HL-60 (cell line): Measurements from ENCODE around the gene NPR1.
"Not testable (repeated sequence)": the region's sequence is repeated elsewhere in the genome, so short reads cannot be mapped to it uniquely, and the experiment has no call there.

Experiments used
- DNase-seq, 2 experiments: peaks; one replicate each; pipeline ENCODE4 v3.0.0-alpha.2; 2010 to 2020; ENCODE audit warnings: low read depth in 1 of 2, low spot score in 1 of 2
- H3K27ac ChIP-seq: fragments of 250-450 bp; sonication (Bioruptor Pico); replicated peaks from 2 replicates; pipeline ENCODE4 v1.5.1; 2020; ENCODE audit warnings: mild to moderate bottlenecking, moderate library complexity
- H3K27me3 ChIP-seq: fragments of 250-450 bp; sonication (Bioruptor Pico); 2 replicates; pipeline ENCODE4 v1.5.1; 2021; ENCODE audit warnings: mild to moderate bottlenecking, moderate library complexity; ENCODE audit not compliant: insufficient read depth, poor library complexity, severe bottlenecking
- H3K4me3 ChIP-seq: replicated peaks from 2 replicates; pipeline ENCODE4 v1.5.1; 2011; ENCODE audit warnings: mild to moderate bottlenecking, control low read depth, low read length; ENCODE audit not compliant: insufficient read depth
- GABPA ChIP-seq: IDR thresholded peaks from 2 replicates; pipeline ENCODE4 v1.6.1; 2012; ENCODE audit warnings: low read depth
- POLR2AphosphoS5 ChIP-seq: IDR thresholded peaks from 2 replicates; pipeline ENCODE4 v1.6.1; 2012; ENCODE audit warnings: low read depth
- SPI1 ChIP-seq: IDR thresholded peaks from 2 replicates; pipeline ENCODE4 v1.6.1; 2012; ENCODE audit warnings: low read depth, mild to moderate bottlenecking, borderline replicate concordance
- TF ChIP-seq, protein P1 (sequence below): IDR thresholded peaks from 2 replicates; pipeline ENCODE4 v1.6.1; 2012; ENCODE audit warnings: low read depth; ENCODE audit not compliant: insufficient replicate concordance
- TF ChIP-seq, protein P2 (sequence below): IDR thresholded peaks from one replicate; pipeline ENCODE4 v1.5.1; 2011; ENCODE audit warnings: low read length, control low read depth, inconsistent platforms; ENCODE audit not compliant: insufficient read depth

The NPR1 gene

DNA sequence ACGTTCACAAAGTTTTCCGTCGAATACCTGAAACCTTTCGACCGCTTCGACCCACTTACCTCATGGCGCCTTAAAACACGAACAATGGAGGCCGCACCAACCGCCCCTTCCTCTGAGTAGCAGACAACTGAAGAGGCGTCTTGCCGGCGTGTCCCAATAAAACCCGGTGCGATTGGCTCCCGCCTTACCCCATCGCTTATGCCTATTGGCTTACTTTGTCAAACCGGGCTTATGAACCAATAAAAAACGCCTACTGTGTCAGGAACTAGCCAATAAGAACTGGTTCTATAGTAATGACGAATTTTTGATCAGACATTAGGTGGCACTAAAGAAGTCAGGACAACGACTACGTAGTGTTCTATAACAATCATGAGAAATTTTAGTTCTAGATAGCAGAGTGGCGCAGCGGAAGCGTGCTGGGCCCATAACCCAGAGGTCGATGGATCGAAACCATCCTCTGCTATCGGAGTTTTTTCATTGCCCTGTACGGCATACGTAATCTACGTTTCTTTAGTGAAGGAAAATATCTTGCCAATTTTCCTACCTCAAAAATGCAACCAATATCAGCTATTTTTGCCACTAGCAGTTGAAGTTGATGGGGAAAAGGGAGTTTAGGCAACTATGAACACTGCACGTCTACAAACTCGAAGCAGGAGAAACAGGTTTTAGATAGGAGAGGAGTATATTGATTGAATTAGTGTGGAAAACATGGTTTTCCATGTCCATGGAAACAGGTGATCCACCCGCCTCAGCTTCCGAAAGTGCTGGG is 7.4 kb upstream of the NPR1 start, which contains the start of gene ILF2:
ILF2 (minus strand) TSS at position 135 of the 769 bp plus-strand sequence; CDS start at position 64, 71 bp downstream.
- TF ChIP-seq, protein P1, sequence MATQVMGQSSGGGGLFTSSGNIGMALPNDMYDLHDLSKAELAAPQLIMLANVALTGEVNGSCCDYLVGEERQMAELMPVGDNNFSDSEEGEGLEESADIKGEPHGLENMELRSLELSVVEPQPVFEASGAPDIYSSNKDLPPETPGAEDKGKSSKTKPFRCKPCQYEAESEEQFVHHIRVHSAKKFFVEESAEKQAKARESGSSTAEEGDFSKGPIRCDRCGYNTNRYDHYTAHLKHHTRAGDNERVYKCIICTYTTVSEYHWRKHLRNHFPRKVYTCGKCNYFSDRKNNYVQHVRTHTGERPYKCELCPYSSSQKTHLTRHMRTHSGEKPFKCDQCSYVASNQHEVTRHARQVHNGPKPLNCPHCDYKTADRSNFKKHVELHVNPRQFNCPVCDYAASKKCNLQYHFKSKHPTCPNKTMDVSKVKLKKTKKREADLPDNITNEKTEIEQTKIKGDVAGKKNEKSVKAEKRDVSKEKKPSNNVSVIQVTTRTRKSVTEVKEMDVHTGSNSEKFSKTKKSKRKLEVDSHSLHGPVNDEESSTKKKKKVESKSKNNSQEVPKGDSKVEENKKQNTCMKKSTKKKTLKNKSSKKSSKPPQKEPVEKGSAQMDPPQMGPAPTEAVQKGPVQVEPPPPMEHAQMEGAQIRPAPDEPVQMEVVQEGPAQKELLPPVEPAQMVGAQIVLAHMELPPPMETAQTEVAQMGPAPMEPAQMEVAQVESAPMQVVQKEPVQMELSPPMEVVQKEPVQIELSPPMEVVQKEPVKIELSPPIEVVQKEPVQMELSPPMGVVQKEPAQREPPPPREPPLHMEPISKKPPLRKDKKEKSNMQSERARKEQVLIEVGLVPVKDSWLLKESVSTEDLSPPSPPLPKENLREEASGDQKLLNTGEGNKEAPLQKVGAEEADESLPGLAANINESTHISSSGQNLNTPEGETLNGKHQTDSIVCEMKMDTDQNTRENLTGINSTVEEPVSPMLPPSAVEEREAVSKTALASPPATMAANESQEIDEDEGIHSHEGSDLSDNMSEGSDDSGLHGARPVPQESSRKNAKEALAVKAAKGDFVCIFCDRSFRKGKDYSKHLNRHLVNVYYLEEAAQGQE: peak; percentile 68
- TF ChIP-seq GABPA (no peak), SPI1 (no peak), POLR2AphosphoS5 (peak; percentile 90)
- TF ChIP-seq, protein P2, sequence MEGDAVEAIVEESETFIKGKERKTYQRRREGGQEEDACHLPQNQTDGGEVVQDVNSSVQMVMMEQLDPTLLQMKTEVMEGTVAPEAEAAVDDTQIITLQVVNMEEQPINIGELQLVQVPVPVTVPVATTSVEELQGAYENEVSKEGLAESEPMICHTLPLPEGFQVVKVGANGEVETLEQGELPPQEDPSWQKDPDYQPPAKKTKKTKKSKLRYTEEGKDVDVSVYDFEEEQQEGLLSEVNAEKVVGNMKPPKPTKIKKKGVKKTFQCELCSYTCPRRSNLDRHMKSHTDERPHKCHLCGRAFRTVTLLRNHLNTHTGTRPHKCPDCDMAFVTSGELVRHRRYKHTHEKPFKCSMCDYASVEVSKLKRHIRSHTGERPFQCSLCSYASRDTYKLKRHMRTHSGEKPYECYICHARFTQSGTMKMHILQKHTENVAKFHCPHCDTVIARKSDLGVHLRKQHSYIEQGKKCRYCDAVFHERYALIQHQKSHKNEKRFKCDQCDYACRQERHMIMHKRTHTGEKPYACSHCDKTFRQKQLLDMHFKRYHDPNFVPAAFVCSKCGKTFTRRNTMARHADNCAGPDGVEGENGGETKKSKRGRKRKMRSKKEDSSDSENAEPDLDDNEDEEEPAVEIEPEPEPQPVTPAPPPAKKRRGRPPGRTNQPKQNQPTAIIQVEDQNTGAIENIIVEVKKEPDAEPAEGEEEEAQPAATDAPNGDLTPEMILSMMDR: no peak
- H3K4me3 ChIP-seq: peak within 1 kb of the TSS; percentile 97
- no peaks in the 10 kb centered on the region for H3K27me3 ChIP-seq
- H3K27ac ChIP-seq: peak within 1 kb of the TSS; percentile 88
- DNase-seq: peak; percentile 99 to 100

DNA sequence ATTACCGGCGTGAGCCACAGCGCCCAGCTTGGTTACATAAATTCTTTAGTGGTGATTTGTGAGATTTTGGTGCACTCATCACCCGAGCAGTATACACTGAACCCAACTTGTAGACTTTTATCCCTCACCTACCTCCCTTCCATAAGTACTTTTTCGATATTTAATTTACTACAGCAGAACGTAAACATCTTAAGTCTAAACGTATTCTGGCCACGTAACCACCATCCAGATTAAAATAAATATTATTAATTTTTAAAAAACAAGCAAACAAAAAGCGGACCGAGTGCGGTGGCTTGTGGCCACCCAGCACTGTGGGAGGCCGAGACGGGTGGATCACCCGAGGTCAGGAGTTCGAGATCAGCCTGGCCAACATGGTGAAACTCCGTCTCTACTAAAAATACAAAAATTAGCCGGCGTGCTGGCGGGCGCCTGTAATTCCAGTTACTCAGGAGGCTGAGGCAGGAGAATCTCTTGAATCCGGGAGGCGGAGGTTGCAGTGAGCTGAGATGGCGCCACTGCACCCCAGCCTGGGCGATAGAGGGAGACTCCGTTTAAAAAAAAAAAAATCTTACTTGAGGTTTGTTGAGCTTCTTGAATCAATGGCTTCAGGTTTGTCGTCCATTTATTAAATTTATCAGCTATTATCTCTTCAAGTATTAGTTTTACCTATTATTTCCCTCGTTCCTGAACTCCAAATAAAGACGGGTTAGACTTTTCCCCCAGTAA is 6.7 kb upstream of the NPR1 start:
- peak overlapping the region; percentile 70 for H3K4me3 ChIP-seq
- H3K27ac ChIP-seq: peak overlapping the region; percentile 49
- H3K27me3 ChIP-seq: not testable (repeated sequence)
- DNase-seq: peak in 1 of 2 experiments; percentile 77

DNA sequence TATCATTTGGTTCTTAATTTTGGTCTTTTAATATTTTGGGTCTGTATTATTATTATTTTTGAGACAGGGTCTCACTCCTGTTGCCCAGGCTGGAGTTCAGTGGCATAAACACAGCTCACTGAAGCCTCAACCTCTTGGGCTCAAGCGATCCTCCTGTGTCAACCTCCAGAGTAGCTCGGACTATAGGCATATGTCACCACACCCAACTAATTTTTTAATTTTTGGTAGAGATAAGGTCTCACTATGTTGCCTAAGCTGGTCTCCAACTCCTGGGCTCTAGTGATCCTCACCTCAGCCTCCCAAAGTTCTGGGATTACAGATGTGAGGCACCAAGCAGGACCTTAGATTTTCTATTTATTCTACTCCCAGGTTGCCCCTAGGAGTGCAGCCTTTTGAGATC is 5.0 kb upstream of the NPR1 start:
- peaks cover 5% of the 10 kb centered on the region for H3K27me3 ChIP-seq
- no peak overlapping the region for H3K4me3 ChIP-seq
- H3K27ac ChIP-seq: no peak overlapping the region
- no peak for DNase-seq
- TF ChIP-seq GABPA: no peak
- TF ChIP-seq, protein P2: no peak
- no peak for TF ChIP-seq SPI1
- TF ChIP-seq, protein P1: no peak
- no peak for TF ChIP-seq POLR2AphosphoS5

DNA sequence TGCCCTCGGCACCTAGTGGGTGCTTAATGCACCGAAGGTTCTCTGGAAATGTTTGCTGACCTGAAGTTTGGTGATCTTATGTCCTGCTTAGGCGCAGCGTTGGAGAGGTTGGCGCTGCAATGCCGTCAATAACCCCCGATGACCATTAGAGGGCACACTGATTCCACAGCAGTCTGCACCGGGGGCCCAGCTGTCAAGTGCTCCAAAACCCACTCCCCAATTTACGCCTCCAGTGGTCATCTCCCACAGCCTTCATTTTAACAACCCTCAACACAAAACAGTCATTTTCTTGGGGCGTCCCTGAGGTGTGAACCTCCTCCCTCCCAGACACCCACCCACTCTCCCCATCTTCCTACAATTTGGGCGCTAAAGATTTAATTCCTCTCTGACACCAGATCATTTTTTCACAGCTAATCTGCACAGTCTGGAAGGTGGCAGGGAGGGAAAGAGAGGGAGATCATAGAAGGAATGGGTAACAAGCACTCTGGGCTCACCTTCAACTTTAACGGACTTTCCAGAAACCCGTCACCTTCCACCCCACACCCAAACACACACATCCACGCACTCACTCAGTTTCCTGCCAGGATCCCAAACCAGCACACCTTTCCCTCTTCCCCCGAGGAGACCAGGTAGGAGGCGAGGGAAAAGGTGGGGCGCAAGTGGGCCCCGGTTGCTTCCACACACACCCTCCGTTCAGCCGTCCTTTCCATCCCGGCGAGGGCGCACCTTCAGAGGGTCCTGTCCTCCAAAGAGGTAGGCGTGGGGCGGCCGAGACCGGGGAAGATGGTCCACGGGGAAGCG is 570 bp upstream of the NPR1 start:
- no peak overlapping the region for H3K27ac ChIP-seq
- peak overlapping the region; percentile 35 for H3K4me3 ChIP-seq
- DNase-seq: peak in 1 of 2 experiments; percentile 49
- TF ChIP-seq, protein P1: no peak
- TF ChIP-seq, protein P2: peak; percentile 96
- H3K27me3 ChIP-seq: peaks cover 31% of the 10 kb centered on the region
